IPS-15b (cell line): ENCODE data around the gene PPP1R17.

Source experiments
- H3K27me3 ChIP-seq: one replicate; pipeline ENCODE4 v1.6.1; 2013; ENCODE audit warnings: low read length; ENCODE audit not compliant: control insufficient read depth, insufficient read depth
- H3K36me3 ChIP-seq: one replicate; pipeline ENCODE4 v1.6.1; 2013; ENCODE audit warnings: low read length; ENCODE audit not compliant: control insufficient read depth, insufficient read depth
- H3K4me1 ChIP-seq: one replicate; pipeline ENCODE4 v1.6.1; 2013; ENCODE audit warnings: mild to moderate bottlenecking, low read length; ENCODE audit not compliant: control insufficient read depth, insufficient read depth
- H3K4me3 ChIP-seq: one replicate; pipeline ENCODE4 v1.5.1; 2013; ENCODE audit warnings: low read depth, low read length
- H3K9ac ChIP-seq: one replicate; pipeline ENCODE4 v1.6.1; 2013; ENCODE audit warnings: low read depth, mild to moderate bottlenecking, low read length
- H3K9me3 ChIP-seq: one replicate; pipeline ENCODE4 v1.6.1; 2013; ENCODE audit warnings: mild to moderate bottlenecking, low read length; ENCODE audit not compliant: control insufficient read depth, insufficient read depth

The PPP1R17 gene

GRCh38 chr7:31705377-31705776 lies 18.4 kb downstream of the PPP1R17 start:
- no peak overlapping the region for H3K4me3 ChIP-seq
- H3K4me1 ChIP-seq: peaks cover under 1% of the 10 kb centered on the region
- no peaks in the 10 kb centered on the region for H3K36me3 ChIP-seq
- H3K27me3 ChIP-seq: peaks cover 3% of the 10 kb centered on the region
- H3K9me3 ChIP-seq: no peaks in the 10 kb centered on the region
- H3K9ac ChIP-seq: no peak overlapping the region

- Histone ChIP-seq H3K9me3 (no peaks in the 10 kb centered on the region), H3K27me3 (peaks cover 15% of the 10 kb centered on the region), H3K9ac (no peak overlapping the region)
Observed at GRCh38 chr7:31707089-31707488, 20.1 kb downstream of the PPP1R17 start.

DNA sequence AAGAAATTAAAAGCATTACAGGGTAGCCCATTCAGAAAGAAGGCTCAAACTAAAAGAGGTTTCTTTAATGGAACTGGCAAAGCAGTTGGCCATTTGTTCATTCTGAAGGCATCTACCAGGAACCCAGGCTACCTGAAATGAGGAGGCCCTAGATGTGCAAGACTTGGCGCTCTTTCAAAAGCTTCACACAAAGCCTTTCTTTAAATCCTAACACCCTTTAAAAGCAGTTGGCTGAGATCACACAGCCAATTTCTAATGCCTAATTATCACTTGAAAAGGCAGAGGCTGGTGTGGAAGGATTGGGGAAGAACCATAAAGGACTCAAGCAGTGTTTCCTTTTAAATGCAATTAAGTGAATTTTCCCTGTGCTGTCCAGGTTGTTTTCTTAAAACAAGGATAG lies 23.2 kb downstream of the PPP1R17 start:
- no peak overlapping the region for H3K9ac ChIP-seq
- H3K9me3 ChIP-seq: peaks cover 3% of the 10 kb centered on the region
- H3K36me3 ChIP-seq: no peaks in the 10 kb centered on the region
- H3K4me1 ChIP-seq: peaks cover 7% of the 10 kb centered on the region
- H3K27me3 ChIP-seq: peaks cover 16% of the 10 kb centered on the region
- H3K4me3 ChIP-seq: no peak overlapping the region

More at GRCh38 chr7:31707089-31707488, 20.1 kb downstream of the PPP1R17 start:
- H3K4me3 ChIP-seq: no peak overlapping the region
- peaks cover 7% of the 10 kb centered on the region for H3K4me1 ChIP-seq
- no peaks in the 10 kb centered on the region for H3K36me3 ChIP-seq

DNA sequence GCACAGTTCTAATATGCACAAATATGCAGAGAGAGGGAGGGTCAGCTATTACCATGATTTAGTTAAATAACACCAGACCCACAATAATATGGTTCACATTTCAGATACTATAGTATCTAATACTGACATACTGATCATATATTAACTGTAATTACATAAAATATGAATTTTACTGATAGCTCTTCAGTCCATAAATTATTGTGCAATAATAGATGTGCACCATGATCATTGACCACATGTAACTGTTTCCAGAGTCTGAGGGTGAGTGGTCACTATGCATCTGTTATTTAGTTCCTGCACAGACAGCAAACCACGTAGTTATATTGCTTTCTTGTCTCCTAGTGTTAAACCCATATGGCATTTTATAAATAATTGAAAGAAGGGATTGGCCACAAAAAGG lies 29.3 kb downstream of the PPP1R17 start:
- H3K4me3 ChIP-seq: no peak overlapping the region
- H3K9ac ChIP-seq: no peak overlapping the region
- H3K27me3 ChIP-seq: peaks cover 5% of the 10 kb centered on the region
- H3K36me3 ChIP-seq: no peaks in the 10 kb centered on the region
- no peaks in the 10 kb centered on the region for H3K4me1 ChIP-seq
- H3K9me3 ChIP-seq: peaks cover 3% of the 10 kb centered on the region

DNA sequence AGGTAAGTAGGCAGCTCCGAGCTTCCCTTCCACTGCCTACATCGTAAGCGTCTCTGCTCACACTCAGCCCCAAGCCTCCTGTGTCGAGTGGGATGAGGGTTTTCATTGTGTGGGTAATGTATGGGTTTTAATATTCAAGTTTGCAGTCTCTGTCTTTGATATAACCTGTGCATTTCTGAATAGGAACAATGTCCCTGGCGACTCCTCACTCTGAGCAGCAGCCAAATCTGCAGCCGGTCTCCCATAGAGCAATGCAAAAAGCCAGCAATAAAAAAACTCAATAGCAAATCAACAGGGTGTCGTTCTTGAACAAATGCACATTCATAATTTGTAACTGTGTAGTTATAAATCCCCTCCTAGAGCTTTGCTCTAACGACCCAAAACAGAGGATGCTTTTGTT lies 33.4 kb downstream of the PPP1R17 start:
- H3K4me1 ChIP-seq: no peaks in the 10 kb centered on the region
- H3K4me3 ChIP-seq: no peak overlapping the region
- no peak overlapping the region for H3K9ac ChIP-seq
- no peaks in the 10 kb centered on the region for H3K27me3 ChIP-seq
- H3K9me3 ChIP-seq: no peaks in the 10 kb centered on the region
- H3K36me3 ChIP-seq: no peaks in the 10 kb centered on the region

- Histone ChIP-seq H3K27me3 (no peaks in the 10 kb centered on the region), H3K9ac (no peak overlapping the region), H3K4me3 (no peak overlapping the region), H3K9me3 (no peaks in the 10 kb centered on the region), H3K36me3 (no peaks in the 10 kb centered on the region), H3K4me1 (no peaks in the 10 kb centered on the region)
Observed at GRCh38 chr7:31724696-31725095, 37.7 kb downstream of the PPP1R17 start.

DNA sequence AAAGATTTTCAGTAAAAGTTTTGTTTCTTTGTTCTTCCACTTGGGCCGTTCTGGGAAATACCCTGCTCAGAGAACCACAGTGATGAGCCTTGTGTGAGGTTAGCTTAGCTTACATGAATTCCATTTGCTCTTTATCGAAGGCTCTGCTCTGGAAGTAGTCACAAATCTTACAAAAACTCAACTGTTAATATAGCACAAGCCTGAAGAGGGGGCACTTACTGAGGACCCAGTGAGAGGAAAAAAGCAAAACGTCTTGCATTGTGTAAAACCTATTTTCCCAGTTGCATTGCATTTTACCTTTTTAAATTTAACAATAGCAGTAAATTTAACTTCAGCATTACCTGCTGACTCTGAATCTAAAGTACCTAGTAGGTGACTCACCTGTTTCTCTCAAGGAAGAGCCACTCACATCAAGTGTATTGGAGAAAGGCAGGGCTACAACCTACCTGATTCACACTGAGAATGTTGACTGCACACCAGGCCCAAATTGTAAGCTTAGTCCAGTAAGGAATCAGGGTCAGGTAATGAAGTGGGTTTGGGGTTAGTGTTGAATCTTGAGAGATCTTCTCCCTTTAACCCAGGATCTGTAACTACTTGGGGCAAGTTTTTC lies 42.3 kb downstream of the PPP1R17 start:
- no peak overlapping the region for H3K9ac ChIP-seq
- no peaks in the 10 kb centered on the region for H3K9me3 ChIP-seq
- no peaks in the 10 kb centered on the region for H3K27me3 ChIP-seq
- H3K4me3 ChIP-seq: no peak overlapping the region
- H3K36me3 ChIP-seq: no peaks in the 10 kb centered on the region
- H3K4me1 ChIP-seq: no peaks in the 10 kb centered on the region

GRCh38 chr7:31734456-31734855 lies 47.4 kb downstream of the PPP1R17 start:
- Histone ChIP-seq H3K36me3 (no peaks in the 10 kb centered on the region), H3K27me3 (no peaks in the 10 kb centered on the region), H3K9me3 (no peaks in the 10 kb centered on the region), H3K9ac (no peak overlapping the region), H3K4me3 (no peak overlapping the region), H3K4me1 (no peaks in the 10 kb centered on the region)

DNA sequence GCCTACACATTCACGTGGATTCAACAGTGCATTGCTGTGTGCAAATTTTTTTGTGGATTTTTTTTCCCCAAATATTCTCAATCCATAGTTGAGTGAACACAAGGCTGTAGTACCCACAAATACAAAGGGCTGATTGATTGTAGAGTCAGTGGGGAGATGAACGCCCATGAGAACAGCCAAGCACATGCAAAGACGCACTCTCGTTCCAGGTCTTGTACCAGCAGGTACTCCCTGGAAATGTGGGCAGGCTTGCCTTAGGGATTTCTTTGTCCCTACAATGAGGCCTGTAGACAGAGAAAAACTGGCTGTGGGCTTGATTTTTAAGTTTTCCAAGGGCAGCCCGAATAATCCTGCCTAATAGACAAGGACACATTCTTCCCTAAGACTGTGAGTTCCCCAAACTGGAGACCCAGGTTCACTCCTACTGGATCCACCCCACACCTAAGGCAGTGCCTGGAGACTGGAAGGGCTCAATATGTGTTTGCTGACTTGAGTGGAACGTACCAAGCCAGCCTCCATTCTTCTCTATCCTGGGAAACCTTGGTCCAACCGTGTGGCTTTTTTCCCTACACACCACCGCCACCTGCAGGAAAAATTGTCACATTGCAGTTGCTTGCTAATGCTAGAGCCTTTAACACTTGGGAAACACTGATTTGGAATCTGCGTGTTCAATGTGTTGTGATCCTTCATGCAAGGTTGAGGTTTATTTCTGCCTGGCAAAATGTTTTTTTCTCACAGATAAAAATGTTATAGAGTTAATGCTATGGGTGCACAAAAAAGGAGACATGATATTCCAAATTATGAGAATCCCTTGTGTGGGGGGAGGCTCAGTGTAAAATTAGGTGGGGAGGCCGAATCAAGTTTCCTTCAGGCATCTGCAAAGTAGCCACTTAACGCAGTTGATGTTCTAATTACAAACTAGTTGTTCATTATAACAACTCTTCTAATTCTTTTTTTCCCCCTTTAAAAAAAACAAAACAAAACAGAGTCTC lies 49.3 kb downstream of the PPP1R17 start:
- Histone ChIP-seq H3K9ac (no peak overlapping the region), H3K36me3 (no peaks in the 10 kb centered on the region), H3K9me3 (no peaks in the 10 kb centered on the region), H3K4me1 (no peaks in the 10 kb centered on the region), H3K27me3 (no peaks in the 10 kb centered on the region), H3K4me3 (no peak overlapping the region)

- Histone ChIP-seq H3K9ac (no peak overlapping the region), H3K27me3 (peaks cover 35% of the 10 kb centered on the region), H3K4me1 (no peaks in the 10 kb centered on the region), H3K9me3 (no peaks in the 10 kb centered on the region), H3K4me3 (no peak overlapping the region), H3K36me3 (no peaks in the 10 kb centered on the region)
Observed at GRCh38 chr7:31741852-31742251, 54.8 kb downstream of the PPP1R17 start.

DNA sequence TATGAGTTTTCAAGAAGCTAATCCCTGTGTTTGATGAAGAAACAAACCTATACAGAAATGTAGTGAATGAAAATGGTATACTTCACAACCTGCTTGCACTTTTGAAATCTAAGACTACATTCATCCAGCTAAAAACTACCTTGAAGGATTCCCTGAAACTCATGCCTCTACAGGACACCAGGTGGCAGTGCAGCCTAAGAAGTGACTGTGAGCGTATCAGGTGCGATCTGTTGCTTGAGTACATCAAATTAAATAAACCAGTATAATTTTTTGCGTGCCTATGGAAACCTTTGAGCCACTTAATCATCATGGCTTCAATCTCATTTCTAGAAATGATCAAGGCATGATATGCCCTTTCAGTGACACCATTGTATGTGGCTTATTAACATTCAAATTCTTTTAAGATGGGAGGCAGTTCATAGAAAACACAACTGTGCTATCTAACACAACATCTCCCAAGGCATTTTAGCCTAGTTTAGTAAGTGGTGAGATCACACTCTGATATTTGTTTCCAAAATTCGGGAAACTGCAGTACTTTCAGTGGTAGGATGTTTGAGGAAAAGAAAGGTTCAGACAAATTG lies 57.4 kb downstream of the PPP1R17 start:
- Histone ChIP-seq H3K9ac (no peak overlapping the region), H3K9me3 (no peaks in the 10 kb centered on the region)

More for the DNA sequence above, 57.4 kb downstream of the PPP1R17 start:
- H3K36me3 ChIP-seq: no peaks in the 10 kb centered on the region
- no peaks in the 10 kb centered on the region for H3K4me1 ChIP-seq
- H3K27me3 ChIP-seq: peaks cover 35% of the 10 kb centered on the region
- no peak overlapping the region for H3K4me3 ChIP-seq
